D721Med (cell line): Measurements from ENCODE around the gene CT45A1.
A peak's percentile ranks its signal among the peaks of the same experiment; 100 is the strongest.
"Not testable (repeated sequence)": the region's sequence is repeated elsewhere in the genome, so short reads cannot be mapped to it uniquely, and the experiment has no call there.

Source experiments
- DNase-seq: peaks from one replicate; pipeline ENCODE4 v3.0.0; 2011; ENCODE audit warnings: low spot score; ENCODE audit not compliant: insufficient read length
- FAIRE-seq: peaks from 2 replicates; lab custom pipeline; 2011; peaks lifted over from hg19 to GRCh38; lab: Jason Lieb, UNC
- TF ChIP-seq, protein P1 (sequence below): IDR thresholded peaks from 2 replicates; pipeline ENCODE4 v1.5.1; 2012; ENCODE audit warnings: mild to moderate bottlenecking, control low read depth; ENCODE audit not compliant: insufficient read depth; ENCODE audit errors: missing control alignments

CT45A1 gene

GRCh38 chrX:135713795-135714194 lies 356 bp downstream of the CT45A1 start:
- FAIRE-seq (no peak), DNase-seq (no peak)
- TF ChIP-seq, protein P1, sequence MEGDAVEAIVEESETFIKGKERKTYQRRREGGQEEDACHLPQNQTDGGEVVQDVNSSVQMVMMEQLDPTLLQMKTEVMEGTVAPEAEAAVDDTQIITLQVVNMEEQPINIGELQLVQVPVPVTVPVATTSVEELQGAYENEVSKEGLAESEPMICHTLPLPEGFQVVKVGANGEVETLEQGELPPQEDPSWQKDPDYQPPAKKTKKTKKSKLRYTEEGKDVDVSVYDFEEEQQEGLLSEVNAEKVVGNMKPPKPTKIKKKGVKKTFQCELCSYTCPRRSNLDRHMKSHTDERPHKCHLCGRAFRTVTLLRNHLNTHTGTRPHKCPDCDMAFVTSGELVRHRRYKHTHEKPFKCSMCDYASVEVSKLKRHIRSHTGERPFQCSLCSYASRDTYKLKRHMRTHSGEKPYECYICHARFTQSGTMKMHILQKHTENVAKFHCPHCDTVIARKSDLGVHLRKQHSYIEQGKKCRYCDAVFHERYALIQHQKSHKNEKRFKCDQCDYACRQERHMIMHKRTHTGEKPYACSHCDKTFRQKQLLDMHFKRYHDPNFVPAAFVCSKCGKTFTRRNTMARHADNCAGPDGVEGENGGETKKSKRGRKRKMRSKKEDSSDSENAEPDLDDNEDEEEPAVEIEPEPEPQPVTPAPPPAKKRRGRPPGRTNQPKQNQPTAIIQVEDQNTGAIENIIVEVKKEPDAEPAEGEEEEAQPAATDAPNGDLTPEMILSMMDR = no peak

GRCh38 chrX:135734666-135735065 lies 21.2 kb downstream of the CT45A1 start:
- not testable (repeated sequence) for FAIRE-seq, DNase-seq

- no peak for FAIRE-seq
- TF ChIP-seq, protein P1 = peak; percentile 19
- no peak for DNase-seq
Measured at GRCh38 chrX:135737366-135738071, 24.1 kb downstream of the CT45A1 start.

DNA sequence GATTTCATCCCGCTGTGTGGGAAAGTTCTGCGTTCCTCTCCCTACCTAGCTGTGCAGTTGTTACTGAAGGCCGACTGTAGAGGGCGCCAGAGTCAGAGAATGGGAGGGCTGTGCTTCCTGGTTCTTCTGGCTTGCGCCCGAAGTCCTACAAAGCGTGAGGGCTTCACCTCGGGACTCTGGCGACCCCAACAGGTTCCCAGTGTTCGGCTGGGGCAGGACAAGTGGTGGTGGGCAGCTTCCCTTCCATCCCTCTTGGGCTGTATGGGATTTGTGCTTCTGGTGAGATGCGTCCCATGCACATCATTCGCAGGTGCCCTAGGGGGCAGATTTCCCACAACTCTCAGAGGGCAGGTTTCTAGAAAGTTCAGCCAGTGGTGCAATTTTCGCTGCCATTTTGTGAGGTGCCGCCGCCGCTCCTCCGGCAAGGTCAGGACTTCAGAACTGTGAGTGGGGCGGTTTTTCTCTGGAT lies 27.3 kb downstream of the CT45A1 start:
- TF ChIP-seq, protein P1 = peak; percentile 50
- no peak for FAIRE-seq
- peak; percentile 5 for DNase-seq

GRCh38 chrX:135741192-135741715 lies 27.8 kb downstream of the CT45A1 start:
- TF ChIP-seq, protein P1 = no peak
- DNase-seq = no peak
- FAIRE-seq = no peak

GRCh38 chrX:135744739-135745138 lies 31.3 kb downstream of the CT45A1 start:
- DNase-seq, FAIRE-seq: not testable (repeated sequence)

GRCh38 chrX:135768091-135768490 lies 54.7 kb downstream of the CT45A1 start, which contains the start of gene CT45A3:
TSS of gene CT45A3 (minus strand) at chrX:135768191. CDS start at chrX:135764444, 3,747 bp downstream.
- not testable (repeated sequence) for DNase-seq, FAIRE-seq
